Middle frontal gyrus (tissue), 1 donor: ENCODE results near the gene FRMD4B.

Source experiments
- DNase-seq: peaks from one replicate; pipeline ENCODE4 v3.0.0-alpha.2; 2015; ENCODE audit warnings: low spot score; ENCODE audit errors: extremely low spot score

Gene FRMD4B

DNA sequence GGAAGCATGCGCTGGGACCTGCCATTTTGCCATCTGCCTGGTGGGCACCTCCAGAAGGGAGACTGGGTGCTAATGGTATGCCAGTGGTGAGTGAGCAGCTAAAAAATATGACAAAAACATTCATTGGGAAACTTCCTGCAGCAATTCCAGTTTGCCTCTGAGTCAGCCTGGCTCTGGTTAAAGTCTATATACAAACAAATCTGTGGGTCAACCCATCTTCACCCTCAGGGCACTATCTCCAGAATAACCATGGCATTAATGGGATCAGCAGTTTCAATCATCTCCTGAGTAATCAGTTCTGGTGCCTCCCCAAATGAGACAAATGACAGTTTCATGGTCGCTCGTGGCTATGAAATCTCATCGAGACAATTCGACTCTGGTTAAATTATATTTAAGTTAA, 21.5 kb downstream of the FRMD4B start:
- no peak for DNase-seq

GRCh38 chr3:69360690-69361089, 25.2 kb downstream of the FRMD4B start:
- DNase-seq, result no peak

DNA sequence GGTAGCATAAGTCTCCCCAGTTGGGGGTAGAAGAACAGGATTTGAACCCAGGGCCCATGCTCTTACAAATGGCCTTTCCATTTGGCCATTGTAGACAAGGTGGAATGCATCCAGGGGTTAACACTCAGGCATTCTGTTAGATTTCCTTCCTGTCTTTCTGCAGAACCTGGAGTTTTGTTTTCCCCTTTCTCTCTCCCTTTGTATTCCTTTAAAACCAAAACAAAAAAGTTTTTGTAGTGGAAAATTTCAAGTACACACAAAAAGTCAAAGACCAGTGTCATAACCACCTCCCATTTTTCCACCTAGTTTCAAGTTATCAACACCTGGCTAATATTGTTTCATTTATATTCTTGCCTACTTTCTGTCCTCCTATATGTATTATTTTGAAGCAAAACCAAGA, 26.0 kb downstream of the FRMD4B start:
- no peak for DNase-seq

GRCh38 chr3:69359339-69359893, 26.5 kb downstream of the FRMD4B start:
- DNase-seq, result no peak

- no peak for DNase-seq
Observed at GRCh38 chr3:69357196-69357595, 28.7 kb downstream of the FRMD4B start.

GRCh38 chr3:69354948-69355347, 30.9 kb downstream of the FRMD4B start:
- no peak for DNase-seq

DNA sequence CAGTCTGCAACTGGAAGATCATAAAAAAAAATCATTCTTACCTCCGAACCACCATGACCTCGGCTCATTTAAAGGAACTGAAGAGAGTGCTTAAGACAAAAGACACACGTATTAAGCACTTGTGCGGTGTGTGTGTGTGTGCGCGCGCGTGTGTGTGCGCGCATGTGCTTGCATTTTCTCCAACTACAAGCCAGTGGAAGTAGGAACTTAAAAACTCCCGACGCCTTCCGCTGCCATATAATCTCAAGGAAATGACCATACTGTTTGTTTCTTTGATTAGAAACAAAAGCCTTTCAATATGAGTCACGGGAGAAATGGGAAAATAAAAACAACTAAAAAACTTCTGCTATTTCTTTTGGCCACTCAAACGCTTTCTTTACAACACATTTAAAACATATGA, 32.4 kb downstream of the FRMD4B start:
- no peak for DNase-seq

- DNase-seq, result no peak
Observed at GRCh38 chr3:69353088-69353478, 32.8 kb downstream of the FRMD4B start.

- DNase-seq, result no peak
Observed at GRCh38 chr3:69352305-69353087, 33.4 kb downstream of the FRMD4B start.

DNA sequence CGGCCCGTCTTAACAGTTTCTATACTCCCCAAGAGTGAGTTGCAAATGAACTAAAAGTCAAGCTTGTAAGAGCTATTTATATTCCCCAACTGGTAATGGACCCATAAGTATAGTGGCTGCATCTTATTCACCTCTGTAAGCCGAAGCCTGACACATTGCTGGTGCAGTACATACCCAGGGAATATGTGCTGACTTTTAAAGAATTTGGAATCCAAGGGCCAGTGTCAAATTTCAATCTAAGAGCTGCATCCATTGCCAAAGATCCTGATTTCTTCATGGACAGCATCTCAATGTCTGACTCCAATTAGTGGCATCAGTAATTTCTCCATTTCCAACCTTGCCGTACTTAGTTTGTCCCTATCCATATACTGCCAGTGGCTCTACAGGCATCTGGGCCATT, 42.0 kb downstream of the FRMD4B start:
- DNase-seq, result no peak

GRCh38 chr3:69342074-69342473, 43.8 kb downstream of the FRMD4B start:
- DNase-seq, result no peak

- no peak for DNase-seq
Observed at GRCh38 chr3:69339760-69340159, 46.1 kb downstream of the FRMD4B start.

- no peak for DNase-seq
Observed at GRCh38 chr3:69338911-69339310, 47.0 kb downstream of the FRMD4B start.

GRCh38 chr3:69332934-69333333, 53.0 kb downstream of the FRMD4B start:
- DNase-seq, result no peak

DNA sequence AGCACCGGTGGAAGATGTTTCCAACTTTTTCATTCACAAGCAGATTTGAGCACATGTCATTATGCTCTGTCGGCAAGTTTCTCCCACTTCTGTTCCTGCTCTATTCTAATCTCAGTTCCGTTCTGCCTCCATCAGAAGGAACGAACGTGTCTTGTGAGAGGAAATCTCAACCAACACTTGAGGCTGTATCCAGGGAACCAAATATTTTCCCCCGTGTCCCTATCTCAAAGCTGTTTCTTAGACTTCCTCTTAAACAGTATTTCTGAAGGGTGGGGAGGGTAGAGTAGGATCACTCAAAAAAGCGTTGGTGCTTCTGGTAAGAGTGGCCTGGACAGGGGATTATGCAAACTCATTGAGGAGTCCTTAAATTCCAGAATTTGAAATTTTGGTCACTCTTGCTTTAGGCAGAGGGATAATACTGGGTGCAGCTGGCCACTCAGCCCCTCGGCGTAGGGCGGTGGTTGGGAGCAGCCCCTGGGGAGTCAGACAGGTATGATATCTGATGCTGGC, 54.9 kb downstream of the FRMD4B start:
- DNase-seq, result no peak

DNA sequence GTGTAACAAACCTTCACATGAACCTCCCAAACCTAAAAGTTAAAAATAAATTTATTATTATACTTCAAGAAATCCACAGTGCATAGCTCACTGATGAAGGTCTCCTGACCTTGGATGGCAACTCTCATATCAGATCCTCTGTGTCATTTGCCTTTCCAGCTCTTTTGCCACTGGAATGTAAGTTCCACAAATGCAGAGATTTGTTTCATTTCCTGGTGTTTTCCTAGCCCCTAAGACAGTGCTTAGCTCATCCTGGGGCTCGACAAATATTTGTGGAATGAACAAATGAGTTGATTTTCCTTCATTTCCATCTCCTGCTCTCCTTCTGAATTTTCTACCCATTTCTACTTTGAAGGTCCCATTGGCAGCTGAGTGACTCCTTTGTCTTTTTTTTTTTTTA, 56.0 kb downstream of the FRMD4B start:
- no peak for DNase-seq

DNA sequence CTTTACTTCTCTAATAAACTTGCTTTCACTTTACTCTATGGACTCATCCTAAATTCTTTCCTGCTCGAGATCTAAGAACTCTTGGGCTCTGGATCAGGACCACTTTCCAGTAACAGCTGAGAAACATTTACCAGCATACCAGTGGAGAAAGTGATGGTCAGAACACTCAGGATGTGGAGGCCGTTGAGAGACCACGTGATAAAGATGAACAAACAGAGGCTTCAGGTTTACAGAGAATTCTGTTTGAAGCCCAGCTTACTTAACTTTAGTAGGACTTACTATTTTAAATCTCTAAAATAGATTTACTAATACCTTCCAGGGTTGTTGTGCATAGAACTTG, 57.0 kb downstream of the FRMD4B start:
- DNase-seq, result no peak

- DNase-seq, result no peak
Observed at GRCh38 chr3:69328103-69328962, 57.6 kb downstream of the FRMD4B start.

DNA sequence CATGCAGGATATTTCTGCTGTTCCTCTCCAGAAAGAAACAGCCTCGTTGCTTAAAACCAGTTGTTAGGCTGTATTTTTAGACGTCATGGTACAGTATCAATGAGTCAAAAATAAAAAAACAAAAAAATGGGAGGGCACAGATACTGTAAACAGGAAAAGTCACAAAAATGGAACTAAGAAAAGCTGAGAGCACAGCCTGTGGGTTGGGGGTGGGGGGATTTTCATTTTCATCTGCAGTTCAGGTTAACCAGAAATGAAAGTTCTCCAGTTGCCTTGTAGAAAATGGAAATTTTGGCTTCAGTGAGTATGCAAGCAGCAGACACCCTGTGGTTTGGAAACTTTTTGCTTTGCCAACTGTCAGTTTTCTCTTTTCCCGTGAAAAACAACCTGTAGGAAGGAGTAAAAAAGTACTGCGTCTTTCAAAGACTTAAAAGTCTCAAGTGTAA, 59.0 kb downstream of the FRMD4B start:
- DNase-seq, result no peak

DNA sequence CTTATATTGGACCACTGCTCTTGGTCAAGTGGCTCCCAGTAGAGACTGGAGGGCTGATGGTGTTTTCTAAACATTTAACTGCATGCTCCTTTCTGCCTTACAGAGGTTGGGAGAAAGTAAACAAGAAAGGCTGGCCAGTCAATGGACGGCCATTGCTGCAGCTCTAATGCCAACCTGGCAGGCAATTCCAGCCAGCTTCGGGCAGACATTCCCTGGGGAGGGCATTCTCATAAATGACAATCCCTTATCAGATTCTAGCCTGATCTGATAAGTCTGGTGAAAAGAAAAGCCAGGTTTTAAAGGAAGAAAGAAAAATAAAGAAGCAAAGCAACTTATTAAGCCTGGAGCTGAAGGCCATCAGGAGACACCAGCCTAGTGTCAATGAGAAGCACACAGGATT, 60.7 kb downstream of the FRMD4B start:
- no peak for DNase-seq

- DNase-seq, result no peak
Observed at GRCh38 chr3:69324362-69325025, 61.4 kb downstream of the FRMD4B start.

DNA sequence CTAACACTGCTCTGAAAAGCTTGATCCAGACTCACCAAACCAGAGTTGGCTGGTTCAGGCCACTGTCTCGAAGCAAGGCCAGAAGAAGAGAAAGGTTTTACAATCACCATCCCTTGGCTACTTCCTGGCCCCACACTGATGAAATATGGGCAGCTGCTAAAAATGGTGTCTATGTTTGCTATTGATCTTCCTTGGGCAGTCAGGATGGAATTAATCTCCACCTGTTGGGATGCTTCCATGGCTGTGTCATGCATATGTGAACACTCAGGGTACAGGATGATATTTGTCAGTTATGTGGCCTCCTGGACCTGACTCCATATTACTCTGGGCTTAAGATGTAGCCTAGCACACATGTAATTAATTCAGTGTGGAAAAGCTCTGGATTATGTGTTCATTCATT, 61.9 kb downstream of the FRMD4B start:
- DNase-seq, result no peak
